GM12878 (cell line): Measurements from ENCODE around the gene RAPH1. TPM values are rescaled to one million over a fixed set of nuclear protein-coding genes. Genes with fewer than 3 reads are reported as not detected.

ENCODE experiments used
- ATAC-seq: fragments of 200-7000 bp; cut with Tn5 transposase; 3 replicates; pipeline ENCODE4 v1.9.1; 2020; ENCODE audit warnings: mild to moderate bottlenecking, moderate library complexity
- BruUV-seq: library from RNA; stranded (reverse); fragments of 400-500 nt; replicated peaks from 2 replicates; lab custom pipeline; 2021; lab: Mats Ljungman, UMichigan
- CTCF ChIA-PET: fragments of 300-600 bp; sonication (Branson Sonifier 250); formaldehyde crosslinking; extraction: SDS; loops from one replicate; lab custom pipeline; 2021; ENCODE audit warnings: inconsistent platforms; lab: Yijun Ruan, JAX
- POLR2A ChIA-PET: fragments of 350-600 bp; formaldehyde crosslinking; extraction: SDS; loops from one replicate; lab custom pipeline; 2021; ENCODE audit warnings: inconsistent platforms; lab: Charles Lee
- RAD21 ChIA-PET: fragments of 300-600 bp; sonication (Branson Sonifier 250); formaldehyde crosslinking; loops from one replicate; lab custom pipeline; 2023; ENCODE audit warnings: antibody characterized with exemption; ENCODE audit not compliant: unreplicated experiment; lab: Charles Lee
- SMC1A ChIA-PET: fragments of 300-600 bp; sonication (Branson Sonifier 250); formaldehyde crosslinking; loops from one replicate; lab custom pipeline; 2023; ENCODE audit not compliant: unreplicated experiment, uncharacterized antibody; lab: Charles Lee
- DNase-seq: peaks from one replicate; pipeline ENCODE4 v3.0.0-alpha.2; 2011; ENCODE audit warnings: low read depth, low spot score
- FAIRE-seq: peaks from 3 replicates; lab custom pipeline; 2011; peaks lifted over from hg19 to GRCh38; lab: Jason Lieb, UNC
- H2AFZ ChIP-seq: 2 replicates; pipeline ENCODE4 v1.6.0; 2011; ENCODE audit warnings: low read depth, low read length, control low read depth; ENCODE audit not compliant: control insufficient read depth
- H3K27ac ChIP-seq: 2 replicates; pipeline ENCODE4 v1.5.1; 2011; ENCODE audit warnings: control low read depth; ENCODE audit not compliant: control insufficient read depth, insufficient read depth
- H3K27me3 ChIP-seq, 2 experiments: replicated peaks in 1 of 2; 2 replicates each; pipeline versions ENCODE4 v1.6.0 to v1.6.1; 2011; ENCODE audit warnings: low read length in 1 of 2; ENCODE audit not compliant: control insufficient read depth in 2 of 2, insufficient read depth in 2 of 2
- H3K36me3 ChIP-seq, 2 experiments: 2 replicates each; pipeline ENCODE4 v1.5.1; 2011; ENCODE audit warnings: low read length in 1 of 2; ENCODE audit not compliant: control insufficient read depth in 2 of 2, insufficient read depth in 2 of 2
- H3K4me1 ChIP-seq: 2 replicates; pipeline ENCODE4 v1.6.1; 2011; ENCODE audit warnings: mild to moderate bottlenecking, low read length, moderate library complexity, mixed read lengths; ENCODE audit not compliant: control insufficient read depth, insufficient read depth
- H3K4me2 ChIP-seq: 2 replicates; pipeline ENCODE4 v1.6.0; 2011; ENCODE audit warnings: control low read depth; ENCODE audit not compliant: control insufficient read depth, insufficient read depth
- H3K4me3 ChIP-seq: fragments of 200-600 bp; sonication (generic); 2 replicates; pipeline ENCODE4 v1.5.1; 2016
- H3K79me2 ChIP-seq: 2 replicates; pipeline ENCODE4 v1.6.0; 2011; ENCODE audit warnings: low read length; ENCODE audit not compliant: control insufficient read depth, insufficient read depth
- H3K9ac ChIP-seq: 2 replicates; pipeline ENCODE4 v1.8.0; 2011; ENCODE audit warnings: low read length, control low read depth, mixed read lengths; ENCODE audit not compliant: control insufficient read depth, insufficient read depth
- H3K9me3 ChIP-seq: replicated peaks from 3 replicates; pipeline ENCODE4 v1.5.1; 2011; ENCODE audit warnings: mild to moderate bottlenecking, low read length; ENCODE audit not compliant: control insufficient read depth, insufficient read depth
- H4K20me1 ChIP-seq: 2 replicates; pipeline ENCODE4 v1.6.0; 2011; ENCODE audit not compliant: control insufficient read depth, insufficient read depth
- BCLAF1 ChIP-seq: fragments of 450-650 bp; IDR thresholded peaks from 2 replicates; pipeline ENCODE4 v1.6.1; 2017; ENCODE audit warnings: antibody characterized with exemption, mild to moderate bottlenecking, moderate library complexity
- EGR1 ChIP-seq, 2 experiments: IDR thresholded peaks; 1 replicate in 1 of 2; 2 replicates in 1 of 2; pipeline ENCODE4 v1.6.1; 2011 to 2012; ENCODE audit warnings: low read depth in 2 of 2, low read length in 2 of 2, borderline replicate concordance in 1 of 2, mild to moderate bottlenecking in 1 of 2, moderate library complexity in 1 of 2
- ESRRA ChIP-seq: IDR thresholded peaks from 2 replicates; pipeline ENCODE4 v1.6.1; 2012; ENCODE audit warnings: mild to moderate bottlenecking, low read length, improper control_type of control experiment
- FOXM1 ChIP-seq: IDR thresholded peaks from 2 replicates; pipeline ENCODE4 v1.6.1; 2012; ENCODE audit warnings: low read depth, mild to moderate bottlenecking, inconsistent platforms, low read length, moderate library complexity
- IRF4 ChIP-seq: IDR thresholded peaks from 2 replicates; pipeline ENCODE4 v1.6.1; 2011; ENCODE audit warnings: low read depth, low read length
- MTA2 ChIP-seq: fragments of 450-650 bp; IDR thresholded peaks from 2 replicates; pipeline ENCODE4 v1.6.1; 2016; ENCODE audit warnings: low read depth, mild to moderate bottlenecking, moderate library complexity
- MXI1 ChIP-seq: fragments of 150-350 bp; IDR thresholded peaks from 2 replicates; pipeline ENCODE4 v1.6.1; 2011; ENCODE audit warnings: low read depth, mild to moderate bottlenecking, inconsistent platforms, low read length, improper control_type of control experiment
- SKIL ChIP-seq: fragments of 450-650 bp; IDR thresholded peaks from 2 replicates; pipeline ENCODE4 v1.6.1; 2017; ENCODE audit warnings: mild to moderate bottlenecking, low read depth, inconsistent platforms; ENCODE audit not compliant: poor library complexity, severe bottlenecking
- SRF ChIP-seq, 2 experiments: IDR thresholded peaks; 2 replicates each; pipeline ENCODE4 v1.6.1; 2011; ENCODE audit warnings: low read depth in 2 of 2, low read length in 2 of 2, mild to moderate bottlenecking in 1 of 2, moderate library complexity in 1 of 2
- TCF12 ChIP-seq: IDR thresholded peaks from 2 replicates; pipeline ENCODE4 v1.6.1; 2011; ENCODE audit warnings: low read depth, mild to moderate bottlenecking, low read length
- YY1 ChIP-seq: IDR thresholded peaks from 2 replicates; pipeline ENCODE4 v1.6.1; 2011; ENCODE audit warnings: low read depth, mild to moderate bottlenecking, low read length
- WGBS: methylation state at CpG from one replicate; pipeline ENCODE4 v1.1.6; 2016; ENCODE audit warnings: low lambda C conversion rate; ENCODE audit not compliant: insufficient replicate concordance, insufficient coverage; ENCODE audit errors: missing lambda C conversion rate; 5-methylcytosine and 5-hydroxymethylcytosine counted together
- in situ Hi-C: fragments of 300-500 bp; cut with MboI; formaldehyde crosslinking; loops from 9 replicates; pipeline ENCODE4 v1.14.3; 2018; ENCODE audit warnings: mixed read lengths
- intact Hi-C: fragments of 100-400 bp; cut with micrococcal nuclease; formaldehyde crosslinking; loops from one replicate; pipeline ENCODE4 v1.14.2; 2022; ENCODE audit not compliant: unreplicated experiment
- polyA plus RNA-seq, 11 experiments: library from polyadenylated mRNA; depleted of rRNA in 4 of 11; unstranded in 6 of 11; stranded (reverse) in 5 of 11; fragments of >200 nt; fragmentation: Nextera tagmentation in 4 of 11; fragmentation: Illumina TruSeq in 1 of 11; extraction: Ambion mirVana in 4 of 11; extraction: Trizol in 1 of 11; gene quantifications; 1 replicate in 1 of 11; 2 replicates in 10 of 11; pipeline versions ENCODE4 v1.2.1 to v1.2.3, GENCODE V29; 2011 to 2016; ENCODE audit warnings: inconsistent platforms in 2 of 11, missing spikeins in 2 of 11, low read depth in 1 of 11
- total RNA-seq, 4 experiments: library from RNA; depleted of rRNA in 3 of 4; stranded (reverse); fragments of >200 nt in 3 of 4; fragmentation: Illumina TruSeq in 1 of 4; extraction: Trizol in 1 of 4; gene quantifications; 2 replicates each; pipeline versions ENCODE4 v1.2.1 to v1.2.3, GENCODE V29; 2013 to 2021
- TF ChIP-seq, protein P1 (sequence below): IDR thresholded peaks from 2 replicates; pipeline ENCODE4 v1.6.1; 2011; ENCODE audit warnings: borderline replicate concordance, low read depth, mild to moderate bottlenecking, moderate library complexity, mixed read lengths, low read length; ENCODE audit not compliant: insufficient read depth; ENCODE audit errors: extremely low read length
- TF ChIP-seq, protein P2 (sequence below): fragments of 450-650 bp; IDR thresholded peaks from 2 replicates; pipeline ENCODE4 v1.6.1; 2017; ENCODE audit warnings: mild to moderate bottlenecking, moderate library complexity

The RAPH1 gene
- total and polyA plus RNA-seq, 10 of the 15 experiments (the other 5 are each of a cell fraction or from before 2014, with no cell fraction given), result 0.09 to 0.90 (median 0.21) TPM; not detected in 7

DNA sequence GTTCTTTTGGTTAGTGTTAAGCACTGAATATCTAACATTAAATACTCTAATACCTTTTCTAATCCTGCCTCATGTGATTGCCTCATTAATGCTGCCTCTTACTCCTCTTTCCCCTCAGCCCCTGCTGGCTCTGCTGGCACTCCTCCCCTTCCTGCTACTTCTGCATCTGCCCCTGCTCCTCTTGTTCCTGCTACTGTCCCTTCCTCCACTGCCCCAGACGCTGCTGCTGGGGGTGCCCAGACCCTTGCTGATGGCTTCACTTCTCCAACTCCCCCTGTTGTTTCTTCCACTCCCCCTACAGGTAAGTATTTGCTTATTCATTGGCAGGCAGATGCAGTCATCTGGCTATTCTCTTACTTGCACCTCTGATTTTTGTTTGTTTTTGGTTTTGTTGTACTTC lies 138.4 kb downstream of the RAPH1 start (continued):
- no peak for TF ChIP-seq SRF (IDR thresholded peaks at IDR 0.05; ENCODE audit: low read depth in 2 of 2, low read length in 2 of 2)
- no peak for TF ChIP-seq SKIL
- TF ChIP-seq, protein P1, sequence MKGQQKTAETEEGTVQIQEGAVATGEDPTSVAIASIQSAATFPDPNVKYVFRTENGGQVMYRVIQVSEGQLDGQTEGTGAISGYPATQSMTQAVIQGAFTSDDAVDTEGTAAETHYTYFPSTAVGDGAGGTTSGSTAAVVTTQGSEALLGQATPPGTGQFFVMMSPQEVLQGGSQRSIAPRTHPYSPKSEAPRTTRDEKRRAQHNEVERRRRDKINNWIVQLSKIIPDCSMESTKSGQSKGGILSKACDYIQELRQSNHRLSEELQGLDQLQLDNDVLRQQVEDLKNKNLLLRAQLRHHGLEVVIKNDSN, result no peak
- no peak for TF ChIP-seq MTA2

DNA sequence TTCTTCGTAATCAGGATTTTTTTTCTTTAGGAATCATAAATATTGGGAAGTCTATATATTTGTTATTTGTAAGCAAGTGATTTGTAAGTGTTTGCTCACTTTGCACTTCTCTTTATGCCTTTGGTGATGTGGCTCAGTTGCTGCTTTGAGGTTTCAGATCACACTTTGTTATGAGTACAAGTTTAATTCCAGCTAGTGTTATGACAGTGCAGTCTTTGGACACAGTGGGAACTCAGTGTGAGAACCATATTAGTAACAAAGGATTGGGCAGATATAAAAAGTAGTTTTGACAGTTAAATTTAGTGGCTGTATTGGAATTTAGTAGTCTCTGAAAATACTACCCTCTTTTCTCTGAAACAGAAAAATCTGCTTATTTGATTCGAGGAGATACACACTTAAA lies 139.2 kb downstream of the RAPH1 start:
- in situ Hi-C loops, result no loop called here

More for the DNA sequence above, 139.2 kb downstream of the RAPH1 start:
- ChIA-PET RAD21 (interaction anchor here (0.8 kb wide), 1 partner anchor 67 kb away, joined by 3 read pairs; no protein-coding TSS in a partner anchor), CTCF (no interaction called here), SMC1A (no interaction called here), POLR2A (no interaction called here)
- Histone ChIP-seq H3K9me3 (no peaks in the 10 kb centered on the region; the same call in 2 of the 3 replicates), H3K36me3 (peaks cover 2 to 6% of the 10 kb centered on the region in 2 experiments; a peak in 3 of 4 replicates), H3K27ac (no peak overlapping the region), H3K79me2 (no peaks in the 10 kb centered on the region), H4K20me1 (no peaks in the 10 kb centered on the region), H3K4me2 (no peak overlapping the region), H3K9ac (no peak overlapping the region), H3K4me3 (no peak overlapping the region), H3K27me3 (no peaks in the 10 kb centered on the region), H3K4me1 (no peaks in the 10 kb centered on the region), H2AFZ (no peak overlapping the region)
- WGBS, result 97% methylated on average over 2 of the region's 2 CpGs
- DNase-seq (no peak), FAIRE-seq (no peak), ATAC-seq (no peak)
- intact Hi-C loops, result no loop called here
- no TSS peak for BruUV-seq
- TF ChIP-seq BCLAF1 (no peak), TCF12 (no peak), ESRRA (no peak), MXI1 (no peak), IRF4 (no peak), EGR1 (IDR thresholded peaks at IDR 0.05; ENCODE audit: borderline replicate concordance in 1 of 2, low read depth in 2 of 2, low read length in 2 of 2) (no peak), YY1 (no peak), FOXM1 (no peak)
- TF ChIP-seq, protein P2, sequence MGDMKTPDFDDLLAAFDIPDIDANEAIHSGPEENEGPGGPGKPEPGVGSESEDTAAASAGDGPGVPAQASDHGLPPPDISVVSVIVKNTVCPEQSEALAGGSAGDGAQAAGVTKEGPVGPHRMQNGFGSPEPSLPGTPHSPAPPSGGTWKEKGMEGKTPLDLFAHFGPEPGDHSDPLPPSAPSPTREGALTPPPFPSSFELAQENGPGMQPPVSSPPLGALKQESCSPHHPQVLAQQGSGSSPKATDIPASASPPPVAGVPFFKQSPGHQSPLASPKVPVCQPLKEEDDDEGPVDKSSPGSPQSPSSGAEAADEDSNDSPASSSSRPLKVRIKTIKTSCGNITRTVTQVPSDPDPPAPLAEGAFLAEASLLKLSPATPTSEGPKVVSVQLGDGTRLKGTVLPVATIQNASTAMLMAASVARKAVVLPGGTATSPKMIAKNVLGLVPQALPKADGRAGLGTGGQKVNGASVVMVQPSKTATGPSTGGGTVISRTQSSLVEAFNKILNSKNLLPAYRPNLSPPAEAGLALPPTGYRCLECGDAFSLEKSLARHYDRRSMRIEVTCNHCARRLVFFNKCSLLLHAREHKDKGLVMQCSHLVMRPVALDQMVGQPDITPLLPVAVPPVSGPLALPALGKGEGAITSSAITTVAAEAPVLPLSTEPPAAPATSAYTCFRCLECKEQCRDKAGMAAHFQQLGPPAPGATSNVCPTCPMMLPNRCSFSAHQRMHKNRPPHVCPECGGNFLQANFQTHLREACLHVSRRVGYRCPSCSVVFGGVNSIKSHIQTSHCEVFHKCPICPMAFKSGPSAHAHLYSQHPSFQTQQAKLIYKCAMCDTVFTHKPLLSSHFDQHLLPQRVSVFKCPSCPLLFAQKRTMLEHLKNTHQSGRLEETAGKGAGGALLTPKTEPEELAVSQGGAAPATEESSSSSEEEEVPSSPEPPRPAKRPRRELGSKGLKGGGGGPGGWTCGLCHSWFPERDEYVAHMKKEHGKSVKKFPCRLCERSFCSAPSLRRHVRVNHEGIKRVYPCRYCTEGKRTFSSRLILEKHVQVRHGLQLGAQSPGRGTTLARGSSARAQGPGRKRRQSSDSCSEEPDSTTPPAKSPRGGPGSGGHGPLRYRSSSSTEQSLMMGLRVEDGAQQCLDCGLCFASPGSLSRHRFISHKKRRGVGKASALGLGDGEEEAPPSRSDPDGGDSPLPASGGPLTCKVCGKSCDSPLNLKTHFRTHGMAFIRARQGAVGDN, result no peak
